Vagina (tissue), 2 donors: Measurements from ENCODE around the gene NUSAP1.

Experiments used
- CTCF ChIP-seq, 3 experiments: fragments of 450-650 bp in 2 of 3; fragments of 200-600 bp in 1 of 3; sonication (generic) in 1 of 3; IDR thresholded peaks; one replicate each; pipeline ENCODE4 v1.5.1; 2017 to 2019; ENCODE audit warnings: antibody characterized with exemption in 3 of 3, mild to moderate bottlenecking in 2 of 3, moderate library complexity in 2 of 3
- POLR2A ChIP-seq, 2 donors: fragments of 450-650 bp; IDR thresholded peaks; one replicate each; pipeline ENCODE4 v1.6.1; 2017; ENCODE audit warnings: antibody characterized with exemption in 2 of 2, mild to moderate bottlenecking in 2 of 2, moderate library complexity in 2 of 2

GRCh38 chr15:41423979-41424659, 91.4 kb downstream of the NUSAP1 start:
- TF ChIP-seq CTCF (IDR thresholded peaks at IDR 0.05), result no peak
- TF ChIP-seq POLR2A (IDR thresholded peaks at IDR 0.05), result no peak
